Pancreas (tissue), 10 donors: Measurements from ENCODE around the gene CDC42BPA. TPM values are rescaled to one million over a fixed set of nuclear protein-coding genes. Genes with fewer than 3 reads are reported as not detected.

Source experiments
- ATAC-seq, 4 donors: fragments of 200-7000 bp; cut with Tn5 transposase; one replicate each; pipeline versions ENCODE4 v1.8.0 to v1.9.1; 2020; ENCODE audit warnings: mild to moderate bottlenecking in 4 of 4, moderate library complexity in 4 of 4
- DNase-seq, 6 donors: peaks; one replicate each; pipeline ENCODE4 v3.0.0-alpha.2; 2020
- FAIRE-seq: peaks from 2 replicates; lab custom pipeline; 2012; peaks lifted over from hg19 to GRCh38; lab: Jason Lieb, UNC
- H3K27ac ChIP-seq, 4 donors: fragments of 200-600 bp; sonication (generic); 1 replicate in 3 of 4; 2 replicates in 1 of 4; pipeline versions ENCODE4 v1.5.0 to v1.8.0; 2020
- H3K27me3 ChIP-seq, 4 donors: fragments of 200-600 bp; one replicate each; pipeline ENCODE4 v1.8.0; 2021
- H3K36me3 ChIP-seq, 3 donors: fragments of 200-600 bp; sonication (generic) in 1 of 3; one replicate each; pipeline versions ENCODE4 v1.5.0 to v1.8.0; 2020 to 2021
- H3K4me1 ChIP-seq, 3 donors: fragments of 200-600 bp; one replicate each; pipeline ENCODE4 v1.8.0; 2021
- H3K4me3 ChIP-seq, 4 donors: fragments of 200-600 bp; sonication (generic) in 2 of 4; one replicate each; pipeline versions ENCODE4 v1.5.0 to v1.8.0; 2020 to 2021
- H3K9me3 ChIP-seq, 4 donors: fragments of 200-600 bp; one replicate each; pipeline ENCODE4 v1.8.0; 2021
- WGBS, 2 donors: extraction: QIAGEN DNeasy Blood & Tissue Kit; methylation state at CpG; one replicate each; pipeline ENCODE4 v1.1.7; 2013; 5-methylcytosine and 5-hydroxymethylcytosine counted together
- intact Hi-C, 3 donors: fragments of 100-400 bp; cut with DNase I; formaldehyde crosslinking; loops; one replicate each; pipeline versions ENCODE4 v1.11.1 to v1.14.2; 2022
- polyA plus RNA-seq, 2 donors: library from polyadenylated mRNA; stranded (reverse); fragments of 200-250 nt; gene quantifications; one replicate each; pipeline ENCODE4 v1.2.3, GENCODE V29; 2013
- total RNA-seq, 6 donors: library from RNA; stranded (reverse); fragmentation: NEBNext Ultra II Directional in 4 of 6; extraction: Animal tissue kit (Norgen Biotek cat#: 25700) in 4 of 6; gene quantifications; one replicate each; pipeline versions ENCODE4 v1.2.1 to v1.2.4, GENCODE V29; 2021 to 2023
- TF ChIP-seq, protein P1 (sequence below), 4 donors: fragments of 200-600 bp; sonication (generic) in 3 of 4; IDR thresholded peaks; one replicate each; pipeline versions ENCODE4 v1.5.0 to v1.8.0; 2021; ENCODE audit warnings: antibody characterized with exemption in 4 of 4
- donor health status: healthy with polysubstance abuse.
- donor health status: DM: no; HTN: no; CAD: no; lungs with moderate emphysema.
- donor health status: DM: no; HTN: no; CAD: no.
- donor health status: control.
- donor health status: control.
- donor health status: Bipolar disorder and iron deficiency.
- donor health status: DM: yes; HTN: yes; CAD: no.
- donor health status: DM: no; HTN: no; CAD: no.
- donor health status: DM: no; HTN: no; CAD: no.
- donor health status: DM: yes; HTN: yes; CAD: no.

CDC42BPA gene
- total and polyA plus RNA-seq, 8 donors = 5.3 to 22.5 (median 16.5) TPM

DNA sequence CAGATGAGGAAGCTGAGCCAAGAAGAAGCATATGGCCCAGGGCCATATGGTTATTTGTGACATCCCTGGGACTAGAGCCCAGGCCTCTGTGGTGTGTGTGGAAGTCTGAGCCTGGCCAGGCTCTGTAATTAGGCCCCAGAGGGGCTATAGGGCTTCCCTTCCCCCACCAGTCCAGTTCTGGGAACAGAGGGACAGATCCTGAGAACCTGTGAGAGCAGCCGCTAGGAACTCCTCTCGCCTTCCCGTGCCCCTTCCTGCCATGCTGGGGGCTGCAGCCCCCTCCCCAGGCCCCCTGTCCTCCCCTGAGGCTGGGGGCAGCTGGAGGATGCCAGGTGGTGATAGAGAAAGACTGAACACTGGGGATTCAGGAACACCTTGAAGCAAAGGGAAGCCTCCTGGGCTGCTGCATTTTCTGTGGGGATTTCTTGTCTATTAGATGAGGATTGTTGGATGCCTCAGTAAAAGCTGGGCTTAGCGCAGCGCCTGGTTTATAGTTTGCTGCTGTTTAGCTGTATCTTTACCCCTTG lies 344.9 kb downstream of the CDC42BPA start:
- intact Hi-C loops = no loop called here
- ATAC-seq (peak in 3 of 4 donors; percentile 6 to 10 (median 9)), DNase-seq (peak in 1 of 6 donors; percentile 52), FAIRE-seq (no peak)
- TF ChIP-seq, protein P1, sequence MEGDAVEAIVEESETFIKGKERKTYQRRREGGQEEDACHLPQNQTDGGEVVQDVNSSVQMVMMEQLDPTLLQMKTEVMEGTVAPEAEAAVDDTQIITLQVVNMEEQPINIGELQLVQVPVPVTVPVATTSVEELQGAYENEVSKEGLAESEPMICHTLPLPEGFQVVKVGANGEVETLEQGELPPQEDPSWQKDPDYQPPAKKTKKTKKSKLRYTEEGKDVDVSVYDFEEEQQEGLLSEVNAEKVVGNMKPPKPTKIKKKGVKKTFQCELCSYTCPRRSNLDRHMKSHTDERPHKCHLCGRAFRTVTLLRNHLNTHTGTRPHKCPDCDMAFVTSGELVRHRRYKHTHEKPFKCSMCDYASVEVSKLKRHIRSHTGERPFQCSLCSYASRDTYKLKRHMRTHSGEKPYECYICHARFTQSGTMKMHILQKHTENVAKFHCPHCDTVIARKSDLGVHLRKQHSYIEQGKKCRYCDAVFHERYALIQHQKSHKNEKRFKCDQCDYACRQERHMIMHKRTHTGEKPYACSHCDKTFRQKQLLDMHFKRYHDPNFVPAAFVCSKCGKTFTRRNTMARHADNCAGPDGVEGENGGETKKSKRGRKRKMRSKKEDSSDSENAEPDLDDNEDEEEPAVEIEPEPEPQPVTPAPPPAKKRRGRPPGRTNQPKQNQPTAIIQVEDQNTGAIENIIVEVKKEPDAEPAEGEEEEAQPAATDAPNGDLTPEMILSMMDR (IDR thresholded peaks at IDR 0.05) = no peak
- Histone ChIP-seq H3K4me3 (no peak overlapping the region), H3K27ac (peak overlapping the region; percentile 73 to 89 (median 85)), H3K27me3 (no peaks in the 10 kb centered on the region), H3K36me3 (peaks cover 0 to 37% (median 5%) of the 10 kb centered on the region in 3 donors), H3K9me3 (no peaks in the 10 kb centered on the region), H3K4me1 (peaks cover 27 to 32% (median 30%) of the 10 kb centered on the region in 3 donors)
- WGBS, 2 donors = 82 to 88% methylated on average over 4 to 5 of the region's 5 CpGs

DNA sequence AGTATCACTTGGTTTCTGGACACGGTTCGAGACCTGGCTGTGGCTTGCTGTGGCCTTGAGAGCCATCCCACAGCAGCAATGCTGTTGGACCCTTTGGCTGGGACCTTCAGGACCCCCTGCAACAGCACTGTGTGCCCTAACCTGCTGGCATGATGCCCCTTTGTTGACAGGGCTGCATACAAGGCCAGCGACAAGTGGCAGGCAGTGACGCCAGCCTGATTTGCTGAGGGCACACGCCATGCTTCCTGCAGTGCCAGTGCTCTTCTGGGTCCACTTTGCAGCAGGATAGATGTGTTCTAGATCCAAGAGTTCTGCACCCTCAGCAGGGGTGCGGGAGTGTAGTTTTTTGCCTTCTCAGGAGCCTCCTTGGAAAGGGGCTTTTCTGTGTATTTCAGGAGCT lies 345.4 kb downstream of the CDC42BPA start:
- FAIRE-seq = no peak
- peaks cover 0 to 40% (median 5%) of the 10 kb centered on the region in 3 donors for H3K36me3 ChIP-seq

DNA sequence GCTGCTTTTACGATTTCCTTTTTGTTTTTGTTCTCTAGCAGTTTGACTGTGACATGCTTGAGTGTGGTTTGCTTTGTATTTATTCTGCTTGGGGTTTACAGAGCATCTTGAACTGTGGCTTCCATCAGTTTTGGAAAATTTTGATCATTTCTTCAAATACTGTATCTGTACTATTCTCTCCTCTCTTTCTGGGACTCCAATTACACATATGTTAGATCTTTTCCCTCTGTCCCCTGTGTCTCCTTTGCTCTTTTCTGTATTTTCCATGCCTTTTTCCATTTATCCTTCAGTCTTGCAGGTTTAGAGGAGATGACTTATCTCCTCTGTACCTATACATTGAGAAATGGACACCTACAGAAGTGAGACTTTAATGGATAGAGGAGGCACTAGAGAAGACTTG lies 346.5 kb downstream of the CDC42BPA start:
- ATAC-seq (no peak), DNase-seq (no peak), FAIRE-seq (no peak)
- H3K4me3 ChIP-seq = no peak overlapping the region
- intact Hi-C loops = no loop called here
- no peaks in the 10 kb centered on the region for H3K27me3 ChIP-seq
- no peaks in the 10 kb centered on the region for H3K9me3 ChIP-seq
- peaks cover 27 to 32% (median 30%) of the 10 kb centered on the region in 3 donors for H3K4me1 ChIP-seq
- H3K27ac ChIP-seq = no peak overlapping the region
- TF ChIP-seq, protein P1 (IDR thresholded peaks at IDR 0.05) = no peak
- 94 to 100% methylated on average over 1 of the region's 1 CpG for WGBS, 2 donors
- H3K36me3 ChIP-seq = peaks cover 0 to 40% (median 5%) of the 10 kb centered on the region in 3 donors

More for the DNA sequence above, 345.4 kb downstream of the CDC42BPA start:
- intact Hi-C loops = no loop called here
- Histone ChIP-seq H3K27ac (peak overlapping the region; percentile 73 to 89 (median 85)), H3K4me1 (peaks cover 27 to 32% (median 30%) of the 10 kb centered on the region in 3 donors), H3K4me3 (no peak overlapping the region), H3K27me3 (no peaks in the 10 kb centered on the region), H3K9me3 (no peaks in the 10 kb centered on the region)
- WGBS, 2 donors = 47 to 50% methylated on average over 6 of the region's 6 CpGs
- TF ChIP-seq, protein P1 (IDR thresholded peaks at IDR 0.05) = no peak
- ATAC-seq = no peak
- DNase-seq = peak in 1 of 6 donors; percentile 52

DNA sequence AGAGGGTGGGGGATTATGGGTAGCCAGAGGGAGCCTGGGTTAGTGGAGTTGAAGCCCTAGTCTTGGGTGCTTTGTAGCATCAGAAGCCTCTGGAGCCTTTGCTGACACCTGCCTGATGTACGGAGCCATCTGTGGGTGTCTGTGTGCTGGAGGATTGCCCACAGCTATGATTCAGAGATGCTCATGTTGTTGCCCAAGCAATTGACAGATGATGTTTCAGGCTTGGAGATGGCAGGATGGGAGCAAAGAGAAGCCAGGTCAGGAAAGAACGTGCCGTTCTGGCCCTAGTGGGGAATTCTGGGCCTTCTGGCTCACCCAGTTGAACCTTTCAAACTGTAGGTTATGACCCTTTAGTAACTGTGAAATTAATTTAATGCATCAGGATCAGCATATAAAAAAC lies 350.6 kb downstream of the CDC42BPA start:
- Histone ChIP-seq H3K27ac (no peak overlapping the region), H3K4me1 (no peaks in the 10 kb centered on the region), H3K9me3 (no peaks in the 10 kb centered on the region), H3K36me3 (peaks cover 0 to 76% (median 20%) of the 10 kb centered on the region in 3 donors), H3K27me3 (no peaks in the 10 kb centered on the region), H3K4me3 (no peak overlapping the region)
- TF ChIP-seq, protein P1 (IDR thresholded peaks at IDR 0.05) = no peak
- FAIRE-seq (no peak), ATAC-seq (peak in 2 of 4 donors; percentile 32 to 49), DNase-seq (no peak)
- WGBS, 2 donors = 83 to 85% methylated on average over 3 of the region's 3 CpGs
- intact Hi-C loops = no loop called here

DNA sequence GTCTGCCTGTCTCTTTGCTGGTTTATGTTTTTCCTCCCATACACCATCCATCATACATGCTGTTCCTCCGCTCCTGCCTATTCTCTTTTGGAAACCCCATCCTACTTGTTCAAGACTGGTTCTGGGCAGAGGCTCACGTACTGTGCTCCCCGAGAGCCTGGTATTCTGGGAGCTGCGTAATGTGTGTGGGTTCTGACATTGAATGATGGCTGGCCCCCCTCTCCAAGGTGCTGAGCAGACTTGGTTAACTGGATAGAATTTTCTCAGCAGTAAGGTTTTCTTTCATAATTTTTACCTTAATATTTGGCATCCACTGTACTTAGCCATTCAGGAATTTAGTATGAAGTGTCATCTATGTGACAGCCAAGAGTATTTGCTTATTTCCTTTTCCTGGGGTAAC lies 351.6 kb downstream of the CDC42BPA start:
- WGBS, 2 donors = 91 to 96% methylated on average over 4 of the region's 4 CpGs
- Histone ChIP-seq H3K27ac (no peak overlapping the region), H3K36me3 (peaks cover 0 to 79% (median 20%) of the 10 kb centered on the region in 3 donors), H3K4me3 (no peak overlapping the region), H3K27me3 (no peaks in the 10 kb centered on the region), H3K9me3 (no peaks in the 10 kb centered on the region), H3K4me1 (no peaks in the 10 kb centered on the region)
- ATAC-seq (no peak), DNase-seq (no peak), FAIRE-seq (no peak)
- TF ChIP-seq, protein P1 (IDR thresholded peaks at IDR 0.05) = no peak
- intact Hi-C loops = no loop called here
